GM13977 (cell line): Measurements from ENCODE around the gene TCEA2.

Experiments
- DNase-seq: peaks from one replicate; pipeline ENCODE4 v3.0.0; 2012; ENCODE audit warnings: low spot score
- in situ Hi-C: fragments of 300-500 bp; cut with MboI; formaldehyde crosslinking; loops from one replicate; pipeline ENCODE4 v1.12.0; 2022; ENCODE audit warnings: low sequenced_read_pairs, low pct_unique_long_range_greater_than_20kb, mixed read lengths, inconsistent platforms; ENCODE audit not compliant: unreplicated experiment
- TF ChIP-seq, protein P1 (sequence below): IDR thresholded peaks from 2 replicates; pipeline ENCODE4 v1.5.1; 2012; ENCODE audit warnings: mild to moderate bottlenecking, control low read depth; ENCODE audit not compliant: insufficient read depth; ENCODE audit errors: extremely low read depth, missing control alignments

TCEA2 gene

DNA sequence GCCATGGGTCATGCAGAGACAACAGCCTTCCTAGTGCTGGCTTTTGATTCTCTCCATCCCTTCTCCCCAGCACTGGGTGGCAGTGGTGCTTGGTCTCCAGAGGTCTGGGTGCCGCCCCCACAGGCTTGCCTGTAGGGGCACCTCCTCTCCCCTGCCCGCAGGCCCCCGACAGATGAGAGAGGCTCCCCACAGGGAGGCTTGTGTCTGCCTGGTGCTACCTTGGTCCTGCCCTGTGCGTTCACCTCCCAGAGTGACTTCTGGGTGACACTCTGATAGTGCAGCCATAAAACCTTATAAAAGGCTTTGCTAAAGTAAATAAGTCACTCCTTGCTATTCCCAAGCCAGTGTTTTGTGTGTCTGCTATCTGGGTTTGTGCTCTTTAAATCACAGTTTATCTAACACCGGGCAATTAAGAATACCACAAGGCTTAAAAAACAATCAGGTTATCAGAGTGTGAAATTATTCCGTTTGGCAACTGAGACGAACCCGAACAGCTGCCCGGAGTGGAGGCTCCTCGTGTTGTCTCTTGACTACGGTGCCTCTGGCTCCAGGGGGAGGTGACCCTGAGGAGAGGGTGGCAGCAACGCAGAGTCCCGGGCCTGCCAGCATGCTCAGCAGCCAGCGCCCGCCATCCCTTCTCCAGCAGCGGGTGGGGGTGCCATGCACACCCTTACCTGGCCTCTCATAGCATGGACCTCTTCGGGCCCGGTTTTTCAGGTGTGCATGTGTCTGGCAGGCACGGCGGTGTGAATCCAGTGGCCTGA lies 32.4 kb upstream of the TCEA2 start:
- in situ Hi-C loops, result no loop called here
- no peak for DNase-seq
- TF ChIP-seq, protein P1, sequence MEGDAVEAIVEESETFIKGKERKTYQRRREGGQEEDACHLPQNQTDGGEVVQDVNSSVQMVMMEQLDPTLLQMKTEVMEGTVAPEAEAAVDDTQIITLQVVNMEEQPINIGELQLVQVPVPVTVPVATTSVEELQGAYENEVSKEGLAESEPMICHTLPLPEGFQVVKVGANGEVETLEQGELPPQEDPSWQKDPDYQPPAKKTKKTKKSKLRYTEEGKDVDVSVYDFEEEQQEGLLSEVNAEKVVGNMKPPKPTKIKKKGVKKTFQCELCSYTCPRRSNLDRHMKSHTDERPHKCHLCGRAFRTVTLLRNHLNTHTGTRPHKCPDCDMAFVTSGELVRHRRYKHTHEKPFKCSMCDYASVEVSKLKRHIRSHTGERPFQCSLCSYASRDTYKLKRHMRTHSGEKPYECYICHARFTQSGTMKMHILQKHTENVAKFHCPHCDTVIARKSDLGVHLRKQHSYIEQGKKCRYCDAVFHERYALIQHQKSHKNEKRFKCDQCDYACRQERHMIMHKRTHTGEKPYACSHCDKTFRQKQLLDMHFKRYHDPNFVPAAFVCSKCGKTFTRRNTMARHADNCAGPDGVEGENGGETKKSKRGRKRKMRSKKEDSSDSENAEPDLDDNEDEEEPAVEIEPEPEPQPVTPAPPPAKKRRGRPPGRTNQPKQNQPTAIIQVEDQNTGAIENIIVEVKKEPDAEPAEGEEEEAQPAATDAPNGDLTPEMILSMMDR, result no peak

DNA sequence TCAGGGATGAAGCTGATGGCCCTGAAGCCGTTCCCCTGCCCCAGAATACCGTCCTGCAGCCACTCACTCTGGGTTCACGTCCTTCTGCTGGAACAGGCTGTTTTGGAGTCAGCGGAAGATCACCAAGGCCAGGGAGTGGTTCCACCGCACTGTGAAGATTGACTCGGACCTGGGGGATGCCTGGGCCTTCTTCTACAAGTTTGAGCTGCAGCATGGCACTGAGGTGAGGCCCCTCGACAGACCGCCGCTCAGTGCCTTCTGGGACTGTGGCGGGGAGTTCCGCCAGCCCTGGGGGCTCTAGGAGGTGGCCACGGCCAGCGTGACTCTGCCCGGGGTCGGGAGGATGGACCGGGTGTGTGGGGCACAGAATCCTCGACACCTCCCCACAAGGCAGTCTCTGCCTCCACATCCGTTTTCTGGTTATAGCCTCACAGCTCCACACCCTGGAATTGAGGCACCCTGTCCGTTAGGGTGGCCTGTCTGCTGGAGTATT lies 31.1 kb upstream of the TCEA2 start:
- TF ChIP-seq, protein P1, result no peak
- in situ Hi-C loops, result no loop called here

DNA sequence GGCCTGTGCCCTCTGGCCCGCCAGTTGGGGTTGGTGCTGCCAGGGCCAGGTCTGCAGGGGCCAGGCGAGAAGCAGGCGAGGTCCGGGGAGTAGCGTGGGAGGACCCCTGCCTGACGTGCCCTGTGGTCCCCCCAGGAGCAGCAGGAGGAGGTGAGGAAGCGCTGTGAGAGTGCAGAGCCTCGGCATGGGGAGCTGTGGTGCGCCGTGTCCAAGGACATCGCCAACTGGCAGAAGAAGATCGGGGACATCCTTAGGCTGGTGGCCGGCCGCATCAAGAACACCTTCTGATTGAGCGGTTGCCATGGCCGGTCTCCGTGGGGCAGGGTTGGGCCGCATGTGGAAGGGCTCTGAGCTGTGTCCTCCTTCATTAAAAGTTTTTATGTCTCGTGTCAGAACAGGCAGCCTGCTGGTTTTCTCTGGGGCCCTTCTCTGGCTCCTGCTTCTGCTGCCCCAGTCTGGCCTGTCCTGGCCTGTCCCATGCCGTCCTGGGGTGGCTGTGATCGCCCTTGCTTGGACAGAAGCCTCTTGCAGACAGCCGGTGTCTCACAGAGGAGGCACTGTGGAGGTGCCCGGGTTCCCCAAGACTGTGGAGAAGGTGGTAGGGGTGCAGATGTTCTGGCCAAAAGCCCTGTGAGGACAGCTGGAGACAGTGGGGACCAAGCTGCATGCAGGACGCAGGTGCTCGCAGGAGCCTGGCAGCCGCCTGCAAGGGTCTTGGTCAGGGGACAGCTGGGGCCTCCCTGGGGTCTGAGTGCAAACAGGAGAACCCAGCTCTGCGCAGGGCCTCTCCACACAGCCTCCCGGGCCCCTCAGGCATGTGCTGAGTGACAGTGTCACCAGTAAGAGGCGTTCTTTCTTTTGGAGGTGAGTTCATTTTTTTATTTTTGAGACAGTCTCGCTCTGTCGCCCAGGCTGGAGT lies 30.0 kb upstream of the TCEA2 start:
- TF ChIP-seq, protein P1, result no peak
- no peak for DNase-seq
- in situ Hi-C loops, result no loop called here

More for the DNA sequence above, 31.1 kb upstream of the TCEA2 start:
- no peak for DNase-seq

DNA sequence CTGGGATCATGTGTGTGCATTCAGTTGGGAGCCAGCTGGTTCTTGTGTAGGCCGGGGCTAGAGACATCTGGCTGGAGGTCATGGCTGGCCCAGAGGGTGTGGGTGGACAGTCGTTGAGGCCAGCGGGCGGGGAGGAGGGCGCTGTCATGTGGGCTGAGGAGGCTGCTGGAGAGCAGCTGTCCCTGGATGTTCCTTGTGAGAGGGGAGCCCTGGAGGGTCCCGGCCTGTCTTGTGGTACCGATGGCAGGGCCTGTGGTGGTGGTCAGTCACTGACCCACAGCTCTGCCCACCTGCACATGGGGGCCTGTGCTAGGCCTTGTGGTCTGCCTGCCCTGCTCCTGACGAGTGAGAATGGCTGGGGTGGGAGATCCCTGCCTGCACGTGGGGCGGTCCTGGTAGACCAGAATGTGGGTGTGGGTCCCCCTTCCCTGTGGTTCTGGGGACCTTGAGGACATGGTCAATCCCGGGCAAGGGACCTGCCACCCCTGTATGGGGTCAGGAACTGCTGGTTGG lies 29.0 kb upstream of the TCEA2 start:
- DNase-seq, result no peak
- TF ChIP-seq, protein P1, result no peak
- in situ Hi-C loops, result no loop called here

DNA sequence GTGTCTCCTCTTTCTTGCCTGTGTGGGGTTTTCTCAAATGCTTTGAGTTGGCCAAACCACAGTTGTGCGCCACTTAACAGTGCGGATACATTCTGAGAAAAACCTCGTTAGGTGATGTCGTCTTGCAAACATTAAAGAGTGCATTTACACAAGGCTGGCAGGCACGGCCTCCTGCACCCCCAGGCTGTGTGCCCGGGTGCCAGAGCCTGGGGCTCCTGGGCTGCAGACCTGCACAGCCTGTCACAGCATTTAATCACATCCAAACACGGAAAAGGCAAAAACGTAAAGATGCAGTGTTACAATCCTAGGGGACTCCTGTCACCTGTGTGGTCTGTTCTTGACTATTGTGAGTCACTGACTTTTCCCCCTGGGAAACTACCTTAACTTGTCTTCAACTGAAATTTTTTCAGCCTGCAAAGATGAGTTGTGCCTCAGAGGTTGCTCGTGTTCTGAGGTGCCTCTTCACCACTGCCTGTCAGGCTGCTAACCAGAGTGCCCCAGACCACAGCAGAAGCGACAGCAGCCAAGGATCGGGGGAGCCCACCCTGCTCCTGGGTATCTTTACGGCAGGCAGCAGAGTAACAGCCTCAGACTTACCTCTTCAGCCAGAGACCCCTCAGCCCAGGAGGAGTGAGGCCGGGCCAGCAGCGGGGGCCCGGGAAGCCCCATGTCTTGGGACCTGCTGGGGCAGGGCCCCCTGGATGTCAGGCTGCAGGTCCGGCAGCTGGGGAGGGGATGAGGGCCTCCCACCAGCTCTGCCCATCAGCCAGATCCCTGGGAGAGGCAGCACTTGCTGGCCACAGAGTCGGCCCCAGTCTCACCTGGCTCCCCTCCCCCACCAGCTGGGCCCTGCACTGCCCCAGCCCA lies 27.7 kb upstream of the TCEA2 start:
- in situ Hi-C loops, result no loop called here
- DNase-seq, result peak; percentile 83
- TF ChIP-seq, protein P1, result no peak
